Thymus (tissue), 11 donors: ENCODE results near the gene CXCR6. TPM values are rescaled to one million over a fixed set of nuclear protein-coding genes. Genes with fewer than 3 reads are reported as not detected.
"Not testable (repeated sequence)": the region's sequence is repeated elsewhere in the genome, so short reads cannot be mapped to it uniquely, and the experiment has no call there.

ENCODE experiments used
- DNase-seq, 9 donors: peaks; one replicate each; pipeline ENCODE4 v3.0.0-alpha.2; 2013; ENCODE audit warnings: low spot score in 9 of 9, low read depth in 6 of 9, missing footprints in 1 of 9
- H3K27ac ChIP-seq, 2 donors: one replicate each; pipeline ENCODE4 v1.5.1; 2013; ENCODE audit warnings: control low read depth in 1 of 2, low read depth in 1 of 2, low read length in 1 of 2, mild to moderate bottlenecking in 1 of 2, moderate library complexity in 1 of 2
- H3K27me3 ChIP-seq, 2 donors: one replicate each; pipeline ENCODE4 v1.5.1; 2013; ENCODE audit warnings: low read length in 1 of 2; ENCODE audit not compliant: control insufficient read depth in 2 of 2, insufficient read depth in 1 of 2
- H3K36me3 ChIP-seq, 2 donors: one replicate each; pipeline ENCODE4 v1.5.1; 2013; ENCODE audit warnings: low read length in 1 of 2, mild to moderate bottlenecking in 1 of 2, moderate library complexity in 1 of 2; ENCODE audit not compliant: control insufficient read depth in 2 of 2, insufficient read depth in 2 of 2
- H3K4me1 ChIP-seq, 2 donors: one replicate each; pipeline ENCODE4 v1.5.1; 2013; ENCODE audit warnings: low read length in 2 of 2; ENCODE audit not compliant: control insufficient read depth in 2 of 2, insufficient read depth in 2 of 2
- H3K4me3 ChIP-seq, 2 donors: one replicate each; pipeline ENCODE4 v1.5.1; 2013; ENCODE audit warnings: low read length in 2 of 2, control low read depth in 1 of 2, mild to moderate bottlenecking in 1 of 2
- H3K9me3 ChIP-seq, 2 donors: one replicate each; pipeline ENCODE4 v1.5.1; 2013; ENCODE audit warnings: low read length in 1 of 2, mild to moderate bottlenecking in 1 of 2; ENCODE audit not compliant: control insufficient read depth in 2 of 2, insufficient read depth in 1 of 2
- WGBS: extraction: QIAGEN DNeasy Blood & Tissue Kit; methylation state at CpG from one replicate; pipeline ENCODE4 v1.1.7; 2013; 5-methylcytosine and 5-hydroxymethylcytosine counted together
- polyA plus RNA-seq: library from polyadenylated mRNA; stranded (reverse); fragments of 200-250 nt; gene quantifications from one replicate; pipeline ENCODE4 v1.2.3, GENCODE V29; 2013
- total RNA-seq: library from RNA; stranded (reverse); fragments of 120-200 nt; gene quantifications from one replicate; pipeline ENCODE4 v1.2.4, GENCODE V29; 2013
- donor health status: healthy.

CXCR6 gene
- total and polyA plus RNA-seq, 2 donors: 8.5 to 10.4 TPM

- Histone ChIP-seq H3K27ac (peak overlapping the region in 1 of 2 donors; percentile 22), H3K36me3 (peaks cover 19 to 23% of the 10 kb centered on the region in 2 donors), H3K4me1 (peaks cover 35 to 73% of the 10 kb centered on the region in 2 donors), H3K27me3 (peaks cover 0 to 5% of the 10 kb centered on the region in 2 donors), H3K9me3 (no peaks in the 10 kb centered on the region), H3K4me3 (no peak overlapping the region)
- peak in 1 of 9 donors; percentile 79 for DNase-seq
- WGBS: 79% methylated on average over 2 of the region's 2 CpGs
Measured at GRCh38 chr3:45992133-45992729, 49.0 kb downstream of the CXCR6 start.

- DNase-seq: no peak
- peak overlapping the region in 1 of 2 donors; percentile 81 for H3K27ac ChIP-seq
- WGBS: 92% methylated on average over 2 of the region's 2 CpGs
- no peak overlapping the region for H3K4me3 ChIP-seq
- peaks cover 0 to 5% of the 10 kb centered on the region in 2 donors for H3K27me3 ChIP-seq
- no peaks in the 10 kb centered on the region for H3K9me3 ChIP-seq
- peaks cover 17 to 19% of the 10 kb centered on the region in 2 donors for H3K36me3 ChIP-seq
- H3K4me1 ChIP-seq: peaks cover 35 to 67% of the 10 kb centered on the region in 2 donors
Measured at GRCh38 chr3:45992821-45993221, 49.6 kb downstream of the CXCR6 start.

GRCh38 chr3:45993421-45994027 is 50.3 kb downstream of the CXCR6 start:
- DNase-seq: peak in 1 of 9 donors; percentile 73
- H3K4me3 ChIP-seq: peak overlapping the region; percentile 6 to 8
- peaks cover 13 to 15% of the 10 kb centered on the region in 2 donors for H3K36me3 ChIP-seq
- peaks cover 0 to 5% of the 10 kb centered on the region in 2 donors for H3K27me3 ChIP-seq
- no peaks in the 10 kb centered on the region for H3K9me3 ChIP-seq
- 50% methylated on average over 3 of the region's 3 CpGs for WGBS
- peaks cover 35 to 60% of the 10 kb centered on the region in 2 donors for H3K4me1 ChIP-seq
- H3K27ac ChIP-seq: peak overlapping the region in 1 of 2 donors; percentile 81

- peak in 1 of 9 donors; percentile 66 for DNase-seq
- peaks cover 0 to 5% of the 10 kb centered on the region in 2 donors for H3K27me3 ChIP-seq
- H3K27ac ChIP-seq: peak overlapping the region; percentile 91 to 92
- peak overlapping the region; percentile 97 to 98 for H3K4me3 ChIP-seq
- peaks cover 37 to 54% of the 10 kb centered on the region in 2 donors for H3K4me1 ChIP-seq
- peaks cover 6 to 9% of the 10 kb centered on the region in 2 donors for H3K36me3 ChIP-seq
- H3K9me3 ChIP-seq: no peaks in the 10 kb centered on the region
- 10% methylated on average over 16 of the region's 16 CpGs for WGBS
Measured at GRCh38 chr3:45994419-45995235, 51.4 kb downstream of the CXCR6 start.

GRCh38 chr3:45995236-45996192 is 52.2 kb downstream of the CXCR6 start, which contains the start of gene FYCO1:
FYCO1 (minus strand) TSS chr3:45995824; CDS start chr3:45984910, 10,914 bp downstream.
- H3K36me3 ChIP-seq: peaks cover 3 to 9% of the 10 kb centered on the region in 2 donors
- H3K27ac ChIP-seq: peak within 1 kb of the TSS; percentile 91 to 92
- peaks cover 34 to 48% of the 10 kb centered on the region in 2 donors for H3K4me1 ChIP-seq
- H3K27me3 ChIP-seq: peaks cover 0 to 5% of the 10 kb centered on the region in 2 donors
- no peaks in the 10 kb centered on the region for H3K9me3 ChIP-seq
- 4% methylated on average over 67 of the region's 67 CpGs for WGBS
- peak within 1 kb of the TSS; percentile 97 to 98 for H3K4me3 ChIP-seq
- peak in 7 of 9 donors; percentile 78 to 93 (median 84) for DNase-seq

- peaks cover 21 to 34% of the 10 kb centered on the region in 2 donors for H3K4me1 ChIP-seq
- H3K4me3 ChIP-seq, DNase-seq, H3K36me3 ChIP-seq, H3K27ac ChIP-seq, H3K27me3 ChIP-seq, H3K9me3 ChIP-seq: not testable (repeated sequence)
- 97% methylated on average over 19 of the region's 19 CpGs for WGBS
Measured at GRCh38 chr3:45997499-45997898, 54.2 kb downstream of the CXCR6 start.

- Histone ChIP-seq H3K4me1 (peaks cover 16 to 29% of the 10 kb centered on the region in 2 donors), H3K4me3 (no peak overlapping the region), H3K27me3 (peaks cover 0 to 5% of the 10 kb centered on the region in 2 donors), H3K36me3 (peaks cover 0 to 3% of the 10 kb centered on the region in 2 donors), H3K9me3 (no peaks in the 10 kb centered on the region), H3K27ac (no peak overlapping the region)
- DNase-seq: no peak
- 98% methylated on average over 2 of the region's 2 CpGs for WGBS
Measured at GRCh38 chr3:45997942-45998341, 54.7 kb downstream of the CXCR6 start.
